ENCODE measurements around the gene SMIM7. TPM values are rescaled to one million over a fixed set of nuclear protein-coding genes. Genes with fewer than 3 reads are reported as not detected.

Gene SMIM7
- total and polyA plus RNA-seq, 2 of the 13 experiments (the other 11 are each of a cell fraction or from before 2014, with no cell fraction given) = 55.7 to 74.9 TPM

- no peak for TF ChIP-seq HMGXB3 (CRISPR knock-in tag; IDR thresholded peaks at IDR 0.05; ENCODE audit: borderline replicate concordance)
- no peak for TF ChIP-seq USF2 (IDR thresholded peaks at IDR 0.05; ENCODE audit: low read depth, low read length)
- TF ChIP-seq USF2 (CRISPR knock-in tag; IDR thresholded peaks at IDR 0.05; ENCODE audit: borderline replicate concordance) = no peak
- no peak for TF ChIP-seq U2AF2 (IDR thresholded peaks at IDR 0.05; ENCODE audit: low read depth, low read length)
- TF ChIP-seq ZNF709 (CRISPR knock-in tag; IDR thresholded peaks at IDR 0.05) = no peak
- TF ChIP-seq PAXIP1 (CRISPR knock-in tag; conservative IDR thresholded peaks at IDR 0.05) = no peak
- peak; percentile 51; the same call in 1 of the 2 replicates for TF ChIP-seq AKAP8 (CRISPR knock-in tag; IDR thresholded peaks at IDR 0.05)
- no peak for TF ChIP-seq ZMAT3 (CRISPR knock-in tag; conservative IDR thresholded peaks at IDR 0.05)
- no peak for TF ChIP-seq ZNF446 (CRISPR knock-in tag; IDR thresholded peaks at IDR 0.05)
- TF ChIP-seq ZNF496 (CRISPR knock-in tag; IDR thresholded peaks at IDR 0.05; ENCODE audit: insufficient replicate concordance) = no peak
- no peak; the same call in 1 of the 2 replicates for TF ChIP-seq ZFP91 (CRISPR knock-in tag; IDR thresholded peaks at IDR 0.05; ENCODE audit: borderline replicate concordance)
- TF ChIP-seq, protein P1, sequence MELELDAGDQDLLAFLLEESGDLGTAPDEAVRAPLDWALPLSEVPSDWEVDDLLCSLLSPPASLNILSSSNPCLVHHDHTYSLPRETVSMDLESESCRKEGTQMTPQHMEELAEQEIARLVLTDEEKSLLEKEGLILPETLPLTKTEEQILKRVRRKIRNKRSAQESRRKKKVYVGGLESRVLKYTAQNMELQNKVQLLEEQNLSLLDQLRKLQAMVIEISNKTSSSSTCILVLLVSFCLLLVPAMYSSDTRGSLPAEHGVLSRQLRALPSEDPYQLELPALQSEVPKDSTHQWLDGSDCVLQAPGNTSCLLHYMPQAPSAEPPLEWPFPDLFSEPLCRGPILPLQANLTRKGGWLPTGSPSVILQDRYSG (CRISPR knock-in tag; IDR thresholded peaks at IDR 0.05) = no peak
- TF ChIP-seq ETS1 (CRISPR knock-in tag; IDR thresholded peaks at IDR 0.05) = no peak
- TF ChIP-seq ZNF572 (CRISPR knock-in tag; IDR thresholded peaks at IDR 0.05) = 0 out of 2 replicates have a peak, but pooled peaks have one; percentile 7
Measured at GRCh38 chr19:16660763-16661479, 977 bp upstream of the SMIM7 start, which contains the start of gene TMEM38A (continued).
